ENCODE measurements around the gene TM4SF4. TPM values are rescaled to one million over a fixed set of nuclear protein-coding genes. Genes with fewer than 3 reads are reported as not detected.

TM4SF4 gene
- total and polyA plus RNA-seq, 2 of the 8 experiments (the other 6 are each of a cell fraction or from before 2014, with no cell fraction given) = not detected

GRCh38 chr3:149534082-149534481 is 59.6 kb downstream of the TM4SF4 start:
- H4K20me1 ChIP-seq (replicated peaks in 1 of 2; ENCODE audit: control insufficient read depth in 1 of 2, insufficient read depth in 2 of 2, low read length in 2 of 2) = peaks cover 0 to 3% of the 10 kb centered on the region in 2 experiments
- no peak overlapping the region for H3K4me3 ChIP-seq (ENCODE audit: extremely low read depth in 1 of 4, insufficient read depth in 2 of 4, low read depth in 3 of 4, low read length in 4 of 4)
- FAIRE-seq (no peak), DNase-seq (ENCODE audit: low read depth in 1 of 2, low spot score in 2 of 2) (no peak)
- TF ChIP-seq RAD21 (IDR thresholded peaks at IDR 0.05 in 1 of 2, conservative IDR thresholded peaks at IDR 0.05 in 1 of 2; ENCODE audit: low read depth in 2 of 2, low read length in 2 of 2) = no peak
- no peak overlapping the region for H4K8ac ChIP-seq (ENCODE audit: extremely low read depth, insufficient read depth, low read length)
- H3K79me2 ChIP-seq (ENCODE audit: control insufficient read depth in 1 of 2, insufficient read depth in 2 of 2, low read length in 2 of 2) = peaks cover 0 to 3% of the 10 kb centered on the region in 2 experiments; a peak in 1 of 4 replicates
- no peak overlapping the region for H3K14ac ChIP-seq (ENCODE audit: insufficient read length)
- H3K4me2 ChIP-seq (ENCODE audit: insufficient read depth in 1 of 2, low read depth in 2 of 2, low read length in 2 of 2) = no peak overlapping the region
- CTCF ChIA-PET (ENCODE audit: partially characterized antibody) = interaction anchor here (0.6 to 2.9 kb wide), 14 partner anchors 11 to 275 kb away, joined by 3 to 15 read pairs (median 4); no protein-coding TSS in a partner anchor
- H3K9ac ChIP-seq (replicated peaks in 1 of 4; ENCODE audit: extremely low read depth in 1 of 4, low read depth in 3 of 4, low read length in 3 of 4) = no peak overlapping the region
- H3K4me1 ChIP-seq (replicated peaks in 1 of 4; ENCODE audit: control insufficient read depth in 3 of 4, insufficient read depth in 4 of 4, low read length in 3 of 4) = peaks cover 2 to 10% (median 5%) of the 10 kb centered on the region in 4 experiments; a peak in 5 of 7 replicates
- H3K23me2 ChIP-seq (ENCODE audit: low read depth, low read length) = no peaks in the 10 kb centered on the region
- H3K23ac ChIP-seq (ENCODE audit: insufficient read length) = no peak overlapping the region
- WGBS, 2 experiments (ENCODE audit: extremely low coverage in 1 of 2, insufficient coverage in 1 of 2, insufficient read length in 1 of 2, insufficient replicate concordance in 2 of 2, low coverage in 1 of 2, low lambda C conversion rate in 2 of 2, missing lambda C conversion rate in 1 of 2) = 93% methylated on average over 3 of the region's 4 CpGs; no CpG with 5 or more reads in 1 of the 2 experiments
- no peak overlapping the region for H2AK5ac ChIP-seq (ENCODE audit: low read depth, low read length)
- no peak overlapping the region for H2BK15ac ChIP-seq (ENCODE audit: low read length)
- no peaks in the 10 kb centered on the region for H3K27me3 ChIP-seq (replicated peaks in 1 of 4; ENCODE audit: control insufficient read depth in 3 of 4, extremely low read depth in 1 of 4, insufficient read depth in 3 of 4, low read length in 3 of 4)
- no peak overlapping the region for H3K18ac ChIP-seq (ENCODE audit: extremely low read depth, low read length)
- no peak overlapping the region for H2BK5ac ChIP-seq (ENCODE audit: low read depth, low read length)
- H3K36me3 ChIP-seq (ENCODE audit: control insufficient read depth in 2 of 4, insufficient read depth in 4 of 4, low read length in 3 of 4) = no peaks in the 10 kb centered on the region
- H3K56ac ChIP-seq (replicated peaks; ENCODE audit: insufficient read length, low read depth, low read length) = no peak overlapping the region
- no peak overlapping the region for H2BK120ac ChIP-seq (replicated peaks; ENCODE audit: low read depth, low read length)
- H2BK20ac ChIP-seq (ENCODE audit: low read length) = no peak overlapping the region
- no peak overlapping the region for H3K4ac ChIP-seq (replicated peaks; ENCODE audit: insufficient read length, low read depth, low read length)
- H3K27ac ChIP-seq (ENCODE audit: low read depth, low read length) = no peak overlapping the region
- no peak overlapping the region for H2BK12ac ChIP-seq (ENCODE audit: low read depth, low read length)
- no peak overlapping the region for H4K5ac ChIP-seq (ENCODE audit: insufficient read length, low read depth, low read length)
- H3K79me1 ChIP-seq (ENCODE audit: low read depth, low read length) = no peaks in the 10 kb centered on the region
- H4K91ac ChIP-seq (replicated peaks; ENCODE audit: insufficient read length, low read length) = no peak overlapping the region
- POLR2A ChIA-PET (ENCODE audit: partially characterized antibody) = interaction anchor here (1.2 kb wide), 1 partner anchor 124 kb away, joined by 6 read pairs; the partner anchor contains the start of gene WWTR1
- H2AFZ ChIP-seq (ENCODE audit: low read length) = no peak overlapping the region
- no peaks in the 10 kb centered on the region for H3K9me3 ChIP-seq (ENCODE audit: insufficient read depth in 2 of 2, low read depth in 1 of 2, low read length in 1 of 2)

All from H1 (cell line).